Mesenchymal stem cell (in vitro differentiated cells and primary cell): Measurements from ENCODE around the gene CHADL.

Experiments
- DNase-seq: peaks from one replicate; pipeline ENCODE4 v3.0.0-alpha.2; 2013
- H2AFZ ChIP-seq: one replicate; pipeline ENCODE4 v1.6.1; 2013; ENCODE audit warnings: low read depth, mild to moderate bottlenecking, control low read depth, inconsistent platforms, low read length, moderate library complexity
- H2AK5ac ChIP-seq: 2 replicates; pipeline ENCODE4 v1.6.1; 2013; ENCODE audit warnings: low read length, moderate library complexity, mild to moderate bottlenecking, inconsistent platforms; ENCODE audit not compliant: severe bottlenecking
- H2BK120ac ChIP-seq: one replicate; pipeline ENCODE4 v1.6.1; 2013; ENCODE audit warnings: low read depth, mild to moderate bottlenecking, inconsistent platforms, low read length, moderate library complexity
- H2BK12ac ChIP-seq, 2 experiments: one replicate each; pipeline ENCODE4 v1.6.1; 2013; ENCODE audit warnings: inconsistent platforms in 2 of 2, low read length in 2 of 2, mild to moderate bottlenecking in 2 of 2, moderate library complexity in 2 of 2, control low read depth in 1 of 2
- H2BK15ac ChIP-seq: one replicate; pipeline ENCODE4 v1.6.1; 2013; ENCODE audit warnings: mild to moderate bottlenecking, low read depth, inconsistent platforms; ENCODE audit not compliant: poor library complexity, severe bottlenecking
- H2BK5ac ChIP-seq: 2 replicates; pipeline ENCODE4 v1.6.1; 2013; ENCODE audit warnings: low read depth, mild to moderate bottlenecking, low read length, control low read depth, inconsistent platforms; ENCODE audit not compliant: poor library complexity, severe bottlenecking
- H3K14ac ChIP-seq, 2 experiments: one replicate each; pipeline ENCODE4 v1.6.1; 2013; ENCODE audit warnings: inconsistent platforms in 2 of 2, low read length in 2 of 2, control low read depth in 1 of 2, mild to moderate bottlenecking in 1 of 2, moderate library complexity in 1 of 2
- H3K18ac ChIP-seq, 2 experiments: one replicate each; pipeline ENCODE4 v1.6.1; 2013; ENCODE audit warnings: inconsistent platforms in 2 of 2, low read length in 2 of 2, control low read depth in 1 of 2, low read depth in 1 of 2, mild to moderate bottlenecking in 1 of 2
- H3K23ac ChIP-seq, 2 experiments: one replicate each; pipeline ENCODE4 v1.6.1; 2013; ENCODE audit warnings: inconsistent platforms in 2 of 2, low read length in 2 of 2, mild to moderate bottlenecking in 2 of 2, moderate library complexity in 2 of 2, control low read depth in 1 of 2
- H3K27ac ChIP-seq: 2 replicates; pipeline ENCODE4 v1.5.1; 2013; ENCODE audit warnings: mild to moderate bottlenecking, moderate library complexity, low read length, control low read depth, inconsistent platforms; ENCODE audit not compliant: poor library complexity, severe bottlenecking
- H3K27me3 ChIP-seq, 2 experiments: 2 replicates each; pipeline versions ENCODE4 v1.6.1 to v1.7.0; 2013; ENCODE audit warnings: low read length in 2 of 2, mild to moderate bottlenecking in 2 of 2, moderate library complexity in 2 of 2, control low read depth in 1 of 2, inconsistent platforms in 1 of 2; ENCODE audit not compliant: control insufficient read depth in 1 of 2, insufficient read depth in 1 of 2
- H3K36me3 ChIP-seq, 2 experiments: 2 replicates each; pipeline versions ENCODE4 v1.6.1 to v1.7.0; 2013; ENCODE audit warnings: low read length in 2 of 2, control low read depth in 1 of 2, inconsistent platforms in 1 of 2, low read depth in 1 of 2, mild to moderate bottlenecking in 1 of 2; ENCODE audit not compliant: insufficient read depth in 2 of 2, control insufficient read depth in 1 of 2
- H3K4ac ChIP-seq, 2 experiments: one replicate each; pipeline ENCODE4 v1.6.1; 2013; ENCODE audit warnings: inconsistent platforms in 2 of 2, low read length in 2 of 2, mild to moderate bottlenecking in 2 of 2, moderate library complexity in 2 of 2, control low read depth in 1 of 2, low read depth in 1 of 2
- H3K4me1 ChIP-seq: 2 replicates; pipeline ENCODE4 v1.6.1; 2013; ENCODE audit warnings: low read depth, low read length, control low read depth; ENCODE audit not compliant: control insufficient read depth, insufficient read depth
- H3K4me2 ChIP-seq: 2 replicates; pipeline ENCODE4 v1.6.1; 2013; ENCODE audit warnings: low read length, mild to moderate bottlenecking, inconsistent platforms; ENCODE audit not compliant: poor library complexity, severe bottlenecking
- H3K4me3 ChIP-seq, 2 experiments: 2 replicates each; pipeline versions ENCODE4 v1.5.1 to v1.7.0; 2013; ENCODE audit warnings: low read length in 2 of 2, mild to moderate bottlenecking in 2 of 2, control low read depth in 1 of 2, low read depth in 1 of 2; ENCODE audit not compliant: insufficient read depth in 1 of 2
- H3K79me1 ChIP-seq: replicated peaks from 2 replicates; pipeline ENCODE4 v1.6.1; 2013; ENCODE audit warnings: mild to moderate bottlenecking, control low read depth, low read length, inconsistent platforms; ENCODE audit not compliant: poor library complexity, severe bottlenecking
- H3K9ac ChIP-seq: 2 replicates; pipeline ENCODE4 v1.7.0; 2013; ENCODE audit warnings: mild to moderate bottlenecking, low read length, moderate library complexity
- H3K9me3 ChIP-seq: 2 replicates; pipeline ENCODE4 v1.7.0; 2013; ENCODE audit warnings: mild to moderate bottlenecking, low read length; ENCODE audit not compliant: control insufficient read depth
- H4K8ac ChIP-seq: one replicate; pipeline ENCODE4 v1.6.1; 2013; ENCODE audit warnings: inconsistent platforms, mild to moderate bottlenecking, low read length, moderate library complexity
- H4K91ac ChIP-seq: one replicate; pipeline ENCODE4 v1.6.1; 2013; ENCODE audit warnings: mild to moderate bottlenecking, low read length, inconsistent platforms
- WGBS: methylation state at CpG from one replicate; pipeline ENCODE4 v1.1.7; 2013; ENCODE audit warnings: mixed read lengths; 5-methylcytosine and 5-hydroxymethylcytosine counted together

CHADL gene

DNA sequence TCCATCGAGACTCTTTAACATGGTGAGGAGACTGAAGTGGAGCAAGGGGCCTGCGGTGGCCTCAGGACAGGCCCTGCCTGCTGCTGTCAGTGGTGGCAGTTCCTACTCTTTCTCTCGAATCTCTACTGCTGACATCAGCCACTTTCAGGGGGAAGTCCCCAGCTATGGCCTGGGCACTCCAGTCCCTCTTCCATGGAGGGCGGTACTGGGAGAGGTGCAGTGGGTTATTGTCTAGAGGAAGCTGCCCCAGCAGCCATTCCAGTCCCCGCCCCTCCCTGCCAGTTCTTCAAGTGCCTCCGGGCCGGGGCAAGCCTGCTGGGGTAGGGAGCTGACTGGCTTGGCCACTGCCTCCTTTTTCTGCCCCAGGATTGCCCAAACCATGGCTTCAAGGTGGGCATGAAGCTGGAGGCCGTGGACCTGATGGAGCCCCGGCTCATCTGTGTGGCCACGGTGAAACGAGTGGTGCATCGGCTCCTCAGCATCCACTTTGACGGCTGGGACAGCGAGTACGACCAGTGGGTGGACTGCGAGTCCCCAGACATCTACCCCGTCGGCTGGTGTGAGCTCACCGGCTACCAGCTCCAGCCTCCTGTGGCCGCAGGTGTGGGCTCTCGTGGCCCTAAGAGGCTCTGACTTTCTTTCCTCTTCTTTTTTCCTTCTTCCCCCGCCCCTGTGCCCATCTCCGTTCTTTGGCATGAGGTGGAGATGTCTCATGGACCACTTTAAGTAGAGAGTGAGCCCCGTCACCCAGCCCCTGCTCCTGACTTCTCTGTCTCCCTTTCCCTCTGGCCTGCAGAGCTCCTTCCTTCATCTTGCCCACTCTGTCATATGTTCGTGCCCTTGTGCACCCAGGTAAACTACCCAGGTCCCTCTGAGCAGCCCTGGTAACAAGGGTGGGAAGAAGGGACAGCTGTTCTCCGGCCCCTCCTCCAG, 13.7 kb downstream of the CHADL start:
- Histone ChIP-seq H3K23ac (no peak overlapping the region), H2BK15ac (no peak overlapping the region), H3K4me2 (no peak overlapping the region), H3K4me1 (no peaks in the 10 kb centered on the region), H3K27ac (no peak overlapping the region), H2AK5ac (no peak overlapping the region), H3K4me3 (no peak overlapping the region), H3K36me3 (peaks cover 83 to 86% of the 10 kb centered on the region in 2 experiments), H3K14ac (no peak overlapping the region), H4K8ac (no peak overlapping the region), H2BK120ac (no peak overlapping the region), H2AFZ (no peak overlapping the region), H3K4ac (no peak overlapping the region), H2BK5ac (no peak overlapping the region), H3K27me3 (no peaks in the 10 kb centered on the region), H4K91ac (no peak overlapping the region), H2BK12ac (no peak overlapping the region), H3K9ac (no peak overlapping the region), H3K9me3 (no peaks in the 10 kb centered on the region), H3K79me1 (no peaks in the 10 kb centered on the region), H3K18ac (no peak overlapping the region)
- WGBS, result 97% methylated on average over 23 of the region's 26 CpGs
- no peak for DNase-seq

DNA sequence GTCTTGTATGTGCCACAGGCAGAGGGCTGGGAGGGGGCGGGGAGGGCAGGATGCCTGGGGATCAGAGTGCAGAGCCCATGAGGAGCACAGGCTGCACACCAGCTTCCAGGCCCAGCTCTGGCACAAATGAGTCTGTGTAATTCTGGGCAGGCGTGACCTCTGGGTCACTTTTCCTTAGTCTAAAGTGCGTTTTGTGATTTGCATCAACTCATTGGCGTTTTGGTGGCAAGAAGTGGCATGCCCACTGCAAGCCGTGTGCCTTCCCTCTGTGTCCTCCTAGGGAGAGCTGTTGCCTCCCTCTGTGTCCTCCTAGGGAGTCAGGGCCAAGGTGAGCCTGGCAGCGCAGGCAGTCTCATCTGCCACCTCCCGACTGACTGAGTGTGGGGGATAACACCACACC, 17.2 kb downstream of the CHADL start:
- H3K27ac ChIP-seq, result no peak overlapping the region
- no peak overlapping the region for H2BK15ac ChIP-seq
- H3K18ac ChIP-seq, result no peak overlapping the region
- H3K14ac ChIP-seq, result no peak overlapping the region
- no peak overlapping the region for H2AK5ac ChIP-seq
- no peak overlapping the region for H3K9ac ChIP-seq
- H3K4me3 ChIP-seq, result no peak overlapping the region
- H3K79me1 ChIP-seq, result no peaks in the 10 kb centered on the region
- no peak overlapping the region for H3K23ac ChIP-seq
- no peak overlapping the region for H2BK5ac ChIP-seq
- H4K8ac ChIP-seq, result no peak overlapping the region
- no peak for DNase-seq
- no peaks in the 10 kb centered on the region for H3K4me1 ChIP-seq
- no peaks in the 10 kb centered on the region for H3K27me3 ChIP-seq
- H4K91ac ChIP-seq, result no peak overlapping the region
- 93% methylated on average over 7 of the region's 7 CpGs for WGBS
- no peak overlapping the region for H3K4me2 ChIP-seq
- no peak overlapping the region for H2AFZ ChIP-seq
- H3K36me3 ChIP-seq, result peaks cover 80 to 90% of the 10 kb centered on the region in 2 experiments
- no peak overlapping the region for H3K4ac ChIP-seq
- no peak overlapping the region for H2BK12ac ChIP-seq
- no peak overlapping the region for H2BK120ac ChIP-seq
- H3K9me3 ChIP-seq, result no peaks in the 10 kb centered on the region

DNA sequence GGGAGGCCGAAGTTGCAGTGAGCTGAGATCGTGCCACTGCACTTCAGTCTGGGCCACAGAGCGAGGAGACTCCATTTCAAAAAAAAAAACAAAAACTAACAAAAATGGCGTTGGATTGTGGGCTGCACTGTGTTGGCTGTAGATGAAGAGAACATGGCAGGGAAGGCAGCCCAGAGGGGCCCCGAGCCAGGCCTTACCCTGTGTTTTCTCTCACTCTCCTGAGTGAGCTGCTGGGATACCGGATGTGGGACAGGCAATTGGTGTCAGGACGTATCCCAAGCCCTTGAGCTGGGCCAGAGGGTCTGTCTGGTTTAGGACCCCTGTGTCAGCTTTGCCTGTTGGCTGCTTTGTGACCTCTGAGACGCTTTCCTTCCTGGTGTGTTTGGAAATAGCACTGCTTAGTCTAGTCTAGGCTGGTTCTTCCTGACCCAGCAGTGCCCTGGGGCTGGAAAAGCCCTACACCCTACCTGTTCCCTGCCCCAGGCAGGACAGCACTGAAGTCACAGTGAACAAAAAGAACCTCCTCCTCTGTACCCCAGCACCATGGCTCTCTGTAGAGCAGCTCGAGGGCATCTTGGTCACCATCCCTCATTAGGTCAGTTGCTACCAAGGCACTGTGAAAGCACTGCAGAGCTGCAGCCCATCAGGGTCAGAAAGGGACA, 17.8 kb downstream of the CHADL start:
- no peak overlapping the region for H3K23ac ChIP-seq
- no peak overlapping the region for H3K18ac ChIP-seq
- no peak overlapping the region for H3K4me2 ChIP-seq
- no peak overlapping the region for H3K27ac ChIP-seq
- H3K27me3 ChIP-seq, result no peaks in the 10 kb centered on the region
- no peak overlapping the region for H2BK5ac ChIP-seq
- WGBS, result 95% methylated on average over 7 of the region's 9 CpGs
- peaks cover 76 to 85% of the 10 kb centered on the region in 2 experiments for H3K36me3 ChIP-seq
- H3K4me1 ChIP-seq, result peaks cover under 1% of the 10 kb centered on the region
- no peak overlapping the region for H3K14ac ChIP-seq
- no peak overlapping the region for H2AFZ ChIP-seq
- H3K79me1 ChIP-seq, result no peaks in the 10 kb centered on the region
- no peak overlapping the region for H3K4ac ChIP-seq
- H3K9ac ChIP-seq, result no peak overlapping the region
- no peak overlapping the region for H3K4me3 ChIP-seq
- no peak overlapping the region for H2BK120ac ChIP-seq
- no peak overlapping the region for H4K91ac ChIP-seq
- no peak for DNase-seq
- H2BK15ac ChIP-seq, result no peak overlapping the region
- H4K8ac ChIP-seq, result no peak overlapping the region
- no peaks in the 10 kb centered on the region for H3K9me3 ChIP-seq
- H2AK5ac ChIP-seq, result no peak overlapping the region
- H2BK12ac ChIP-seq, result no peak overlapping the region

DNA sequence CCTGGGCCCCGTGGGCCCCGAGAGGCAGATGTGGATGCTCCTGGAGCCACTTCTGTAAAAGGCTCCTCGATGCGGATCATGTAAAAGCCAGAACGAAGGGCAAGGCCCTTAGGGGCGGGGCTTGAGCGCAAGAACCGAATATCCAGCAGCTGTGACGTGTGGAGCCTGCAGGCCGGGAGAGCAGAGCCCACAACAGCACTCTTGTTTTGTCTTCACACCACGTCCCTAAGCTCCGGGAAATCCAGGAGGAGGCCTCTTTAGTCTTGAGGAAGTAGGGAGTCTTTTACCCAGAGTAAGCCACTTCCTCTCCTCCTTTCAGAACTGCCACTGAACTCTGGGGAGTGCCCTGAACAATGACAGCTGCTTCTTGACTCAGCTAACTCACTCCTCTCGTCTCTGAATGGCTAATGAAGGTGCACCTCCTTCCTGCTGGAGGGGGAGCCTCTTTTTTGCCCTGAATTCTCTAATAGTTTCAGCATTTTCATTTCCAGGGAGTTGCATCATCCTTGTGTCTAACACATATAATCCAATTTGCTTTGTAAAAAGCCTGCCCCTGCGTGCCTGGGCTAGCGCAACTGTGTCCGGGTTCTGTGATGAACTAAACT, 23.1 kb downstream of the CHADL start:
- WGBS, result 76% methylated on average over 13 of the region's 16 CpGs
- peak; percentile 84 for DNase-seq

More for the DNA sequence above, 23.1 kb downstream of the CHADL start:
- Histone ChIP-seq H2BK12ac (no peak overlapping the region), H3K4ac (no peak overlapping the region), H3K23ac (no peak overlapping the region), H2AK5ac (no peak overlapping the region), H2BK120ac (no peak overlapping the region), H3K4me1 (peaks cover 5% of the 10 kb centered on the region), H3K4me3 (no peak overlapping the region), H3K79me1 (peaks cover 6% of the 10 kb centered on the region), H4K8ac (peak overlapping the region; percentile 69), H4K91ac (no peak overlapping the region), H3K14ac (no peak overlapping the region), H3K9ac (peak overlapping the region; percentile 75), H2BK5ac (no peak overlapping the region), H3K18ac (peak overlapping the region in 1 of 2 experiments; percentile 66), H3K27me3 (no peaks in the 10 kb centered on the region), H2AFZ (peak overlapping the region; percentile 8), H3K4me2 (no peak overlapping the region), H3K9me3 (no peaks in the 10 kb centered on the region), H3K27ac (peak overlapping the region; percentile 19), H2BK15ac (no peak overlapping the region), H3K36me3 (peaks cover 56 to 58% of the 10 kb centered on the region in 2 experiments)
